Heart left ventricle (tissue), 13 donors: ENCODE results near the gene TFEB.

Source experiments
- POLR2A ChIP-seq, 2 donors: fragments of 450-650 bp; IDR thresholded peaks; one replicate each; pipeline ENCODE4 v1.6.1; 2017; ENCODE audit warnings: antibody characterized with exemption in 2 of 2, mild to moderate bottlenecking in 2 of 2, moderate library complexity in 2 of 2
- TF ChIP-seq, protein P1 (sequence below), 12 donors: fragments of 200-600 bp; sonication (generic) in 4 of 12; IDR thresholded peaks; one replicate each; pipeline versions ENCODE4 v1.5.0 to v1.8.0; 2018 to 2022; ENCODE audit warnings: antibody characterized with exemption in 12 of 12, mild to moderate bottlenecking in 5 of 12
- donor health status: ischemic (EF 13 %, LVEDD 7.1; RV severe dilation, severe dysfunction).
- donor health status: DM: no; HTN: yes; CAD: no.
- donor health status: DM: no; HTN: no; CAD: no.
- donor health status: ischemic (EF 25% LVEDD 6.9; RV normal size, moderate dysfunction).
- donor health status: ischemic (EF 25% LVEDD 5.7; RV mildly dilated, moderate dysfunction).
- donor health status: ischemic (EF 35%, LVEDD 5.7; RV mildly dilated, moderate dysfunction).
- donor health status: nonischemic (EF 11% LVEDD 7.7; RV severe dilation, severe dysfunction).
- donor health status: DM: yes; HTN: yes; CAD: no.
- donor health status: PGD.
- donor health status: ischemic (EF 29% LVEDD 5.4; RV normal size, mild dysfunction).
- donor health status: nonischemic (EF 23%, LVEDD 6.1; RV moderate dilation, normal function).

DNA sequence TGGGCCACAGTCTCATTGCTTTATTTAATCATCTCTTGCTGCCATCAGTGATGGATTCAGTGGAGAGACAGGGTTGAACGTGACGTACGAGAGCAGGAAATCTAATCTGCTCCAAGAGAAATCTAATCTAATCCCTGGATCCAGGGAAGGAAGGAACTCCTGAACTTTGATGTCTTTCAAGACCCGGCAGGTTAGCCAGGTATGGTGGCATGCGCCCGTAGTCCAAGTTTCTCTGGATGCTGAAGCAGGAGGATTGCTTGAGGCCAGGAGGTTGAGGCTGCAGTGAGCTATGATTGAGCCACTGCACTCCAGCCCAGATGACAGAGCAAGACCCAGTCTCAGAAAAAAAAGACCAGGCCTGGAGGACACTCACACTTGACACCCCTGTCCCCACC is 23.2 kb upstream of the TFEB start:
- TF ChIP-seq, protein P1, sequence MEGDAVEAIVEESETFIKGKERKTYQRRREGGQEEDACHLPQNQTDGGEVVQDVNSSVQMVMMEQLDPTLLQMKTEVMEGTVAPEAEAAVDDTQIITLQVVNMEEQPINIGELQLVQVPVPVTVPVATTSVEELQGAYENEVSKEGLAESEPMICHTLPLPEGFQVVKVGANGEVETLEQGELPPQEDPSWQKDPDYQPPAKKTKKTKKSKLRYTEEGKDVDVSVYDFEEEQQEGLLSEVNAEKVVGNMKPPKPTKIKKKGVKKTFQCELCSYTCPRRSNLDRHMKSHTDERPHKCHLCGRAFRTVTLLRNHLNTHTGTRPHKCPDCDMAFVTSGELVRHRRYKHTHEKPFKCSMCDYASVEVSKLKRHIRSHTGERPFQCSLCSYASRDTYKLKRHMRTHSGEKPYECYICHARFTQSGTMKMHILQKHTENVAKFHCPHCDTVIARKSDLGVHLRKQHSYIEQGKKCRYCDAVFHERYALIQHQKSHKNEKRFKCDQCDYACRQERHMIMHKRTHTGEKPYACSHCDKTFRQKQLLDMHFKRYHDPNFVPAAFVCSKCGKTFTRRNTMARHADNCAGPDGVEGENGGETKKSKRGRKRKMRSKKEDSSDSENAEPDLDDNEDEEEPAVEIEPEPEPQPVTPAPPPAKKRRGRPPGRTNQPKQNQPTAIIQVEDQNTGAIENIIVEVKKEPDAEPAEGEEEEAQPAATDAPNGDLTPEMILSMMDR (IDR thresholded peaks at IDR 0.05), result no peak
- no peak for TF ChIP-seq POLR2A (IDR thresholded peaks at IDR 0.05)
